Measurements from ENCODE around the gene GPC6.

The GPC6 gene

GRCh38 chr13:93502987-93503615 lies 276.5 kb downstream of the GPC6 start:
- no peak for DNase-seq (ENCODE audit: low spot score)

GRCh38 chr13:93505104-93505952 lies 278.7 kb downstream of the GPC6 start:
- DNase-seq (ENCODE audit: low spot score) = no peak

- DNase-seq (ENCODE audit: low spot score) = no peak
These were observed 284.4 kb downstream of the GPC6 start for GRCh38 chr13:93511011-93511410.

- DNase-seq (ENCODE audit: low spot score) = no peak
These were observed 288.7 kb downstream of the GPC6 start for GRCh38 chr13:93515267-93515666.

- DNase-seq (ENCODE audit: low spot score) = no peak
These were observed 291.1 kb downstream of the GPC6 start for GRCh38 chr13:93517658-93518057.

- DNase-seq (ENCODE audit: low spot score) = no peak
These were observed 294.7 kb downstream of the GPC6 start for GRCh38 chr13:93521307-93521706.

- DNase-seq (ENCODE audit: low spot score) = no peak
These were observed 295.9 kb downstream of the GPC6 start for GRCh38 chr13:93522501-93522900.

- no peak for DNase-seq (ENCODE audit: low spot score)
These were observed 298.5 kb downstream of the GPC6 start for GRCh38 chr13:93525087-93525486.

- DNase-seq (ENCODE audit: low spot score) = no peak
These were observed 301.2 kb downstream of the GPC6 start for GRCh38 chr13:93527748-93528297.

GRCh38 chr13:93529961-93530360 lies 303.4 kb downstream of the GPC6 start:
- DNase-seq (ENCODE audit: low spot score) = no peak

- no peak for DNase-seq (ENCODE audit: low spot score)
These were observed 307.6 kb downstream of the GPC6 start for GRCh38 chr13:93534181-93534700.

GRCh38 chr13:93535251-93535650 lies 308.6 kb downstream of the GPC6 start:
- no peak for DNase-seq (ENCODE audit: low spot score)

GRCh38 chr13:93539914-93540313 lies 313.3 kb downstream of the GPC6 start:
- no peak for DNase-seq (ENCODE audit: low spot score)

GRCh38 chr13:93547886-93548285 lies 321.3 kb downstream of the GPC6 start:
- no peak for DNase-seq (ENCODE audit: low spot score)

- no peak for DNase-seq (ENCODE audit: low spot score)
These were observed 322.9 kb downstream of the GPC6 start for GRCh38 chr13:93549326-93550005.

- DNase-seq (ENCODE audit: low spot score) = no peak
These were observed 323.6 kb downstream of the GPC6 start for GRCh38 chr13:93550236-93550635.

GRCh38 chr13:93552596-93552995 lies 326.0 kb downstream of the GPC6 start:
- DNase-seq (ENCODE audit: low spot score) = no peak

- DNase-seq (ENCODE audit: low spot score) = no peak
These were observed 327.9 kb downstream of the GPC6 start for GRCh38 chr13:93554514-93554913.

GRCh38 chr13:93558637-93559036 lies 332.0 kb downstream of the GPC6 start:
- no peak for DNase-seq (ENCODE audit: low spot score)

GRCh38 chr13:93559718-93560117 lies 333.1 kb downstream of the GPC6 start:
- no peak for DNase-seq (ENCODE audit: low spot score)

- DNase-seq (ENCODE audit: low spot score) = no peak
These were observed 335.1 kb downstream of the GPC6 start for GRCh38 chr13:93561576-93562225.

- no peak for DNase-seq (ENCODE audit: low spot score)
These were observed 336.1 kb downstream of the GPC6 start for GRCh38 chr13:93562676-93563075.

Data from D341Med (cell line).